Muscle layer of duodenum (tissue), 2 donors: ENCODE data around the gene SH3RF1.

Experiments
- H3K27ac ChIP-seq: one replicate; pipeline ENCODE4 v1.7.0; 2013; ENCODE audit warnings: mild to moderate bottlenecking, low read length
- H3K27me3 ChIP-seq: one replicate; pipeline ENCODE4 v1.7.0; 2013; ENCODE audit warnings: low read depth, mild to moderate bottlenecking, control low read depth, low read length
- H3K36me3 ChIP-seq, 2 donors: one replicate each; pipeline ENCODE4 v1.7.0; 2013; ENCODE audit warnings: low read length in 2 of 2, control low read depth in 1 of 2, mild to moderate bottlenecking in 1 of 2; ENCODE audit not compliant: insufficient read depth in 2 of 2, control insufficient read depth in 1 of 2
- H3K4me1 ChIP-seq, 2 donors: one replicate each; pipeline ENCODE4 v1.7.0; 2013; ENCODE audit warnings: low read length in 2 of 2, mild to moderate bottlenecking in 2 of 2, control low read depth in 1 of 2, moderate library complexity in 1 of 2; ENCODE audit not compliant: insufficient read depth in 2 of 2, control insufficient read depth in 1 of 2
- H3K4me3 ChIP-seq, 2 donors: one replicate each; pipeline ENCODE4 v1.7.0; 2013; ENCODE audit warnings: low read length in 2 of 2, low read depth in 1 of 2, mild to moderate bottlenecking in 1 of 2
- H3K9me3 ChIP-seq, 2 donors: one replicate each; pipeline ENCODE4 v1.7.0; 2013; ENCODE audit warnings: low read length in 2 of 2, control low read depth in 1 of 2, mild to moderate bottlenecking in 1 of 2; ENCODE audit not compliant: control insufficient read depth in 1 of 2
- donor health status: healthy.

The SH3RF1 gene

DNA sequence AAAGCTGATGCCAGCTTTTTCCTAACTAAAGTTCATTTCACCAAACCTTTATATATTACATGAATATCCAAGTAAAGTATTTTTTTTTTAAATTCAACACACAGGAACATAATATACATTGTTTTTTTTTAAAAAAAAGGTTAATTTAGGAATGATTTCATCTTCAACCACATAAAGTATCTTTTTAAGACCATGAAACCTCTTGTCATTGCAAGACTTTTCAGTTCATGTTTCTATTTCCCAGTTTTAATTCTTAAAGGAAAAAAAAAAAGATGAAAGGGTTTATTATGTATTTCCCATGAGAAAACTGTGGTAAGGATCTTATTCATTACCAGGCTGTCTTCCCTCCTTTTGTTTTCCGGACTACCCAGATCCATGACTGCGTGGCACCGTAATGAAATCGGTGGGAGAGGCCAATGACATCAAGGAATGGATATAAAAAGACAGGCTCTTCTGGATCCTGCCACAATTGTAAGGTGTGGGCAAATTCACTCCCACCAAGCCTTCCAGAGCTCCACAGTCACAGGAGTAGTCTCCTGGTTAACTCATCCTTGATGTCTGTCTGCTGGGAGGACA is 176.0 kb downstream of the SH3RF1 start:
- peaks cover 0 to 1% of the 10 kb centered on the region in 2 donors for H3K4me1 ChIP-seq
- H3K36me3 ChIP-seq = peaks cover 9% of the 10 kb centered on the region in 2 donors
- H3K27me3 ChIP-seq = no peaks in the 10 kb centered on the region
- H3K9me3 ChIP-seq = no peaks in the 10 kb centered on the region
- H3K27ac ChIP-seq = no peak overlapping the region
- no peak overlapping the region for H3K4me3 ChIP-seq

DNA sequence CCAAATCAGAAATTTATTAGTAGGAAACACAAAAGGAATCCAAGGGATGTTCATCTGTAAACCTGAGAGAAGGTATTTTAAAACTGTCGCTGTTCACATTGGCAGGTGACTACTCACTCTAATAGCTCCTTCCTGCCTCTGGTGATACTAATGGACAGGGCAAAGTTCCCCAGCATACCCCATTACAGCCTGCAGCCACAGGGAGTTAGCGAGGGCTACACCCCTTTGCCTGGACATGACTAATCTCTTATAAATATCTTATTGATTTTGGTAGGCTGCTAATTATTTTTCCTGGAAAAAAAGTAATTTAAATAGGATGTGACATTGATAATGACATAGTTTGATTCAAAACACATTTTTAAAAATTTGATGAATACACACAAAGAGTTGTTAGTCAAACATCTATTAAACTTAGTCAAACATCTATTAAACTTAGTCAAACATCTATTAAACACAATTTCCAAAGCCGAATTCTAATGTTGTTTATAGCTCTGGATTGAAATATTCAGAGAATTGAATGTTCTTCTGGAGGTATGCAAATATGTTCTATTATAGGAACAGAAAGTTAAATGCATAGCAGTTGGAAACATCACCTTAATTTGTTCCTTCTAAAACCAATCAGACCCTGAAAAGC is 177.8 kb downstream of the SH3RF1 start:
- Histone ChIP-seq H3K36me3 (peaks cover 9% of the 10 kb centered on the region in 2 donors), H3K27ac (no peak overlapping the region), H3K4me3 (no peak overlapping the region), H3K4me1 (no peaks in the 10 kb centered on the region), H3K27me3 (no peaks in the 10 kb centered on the region), H3K9me3 (no peaks in the 10 kb centered on the region)

DNA sequence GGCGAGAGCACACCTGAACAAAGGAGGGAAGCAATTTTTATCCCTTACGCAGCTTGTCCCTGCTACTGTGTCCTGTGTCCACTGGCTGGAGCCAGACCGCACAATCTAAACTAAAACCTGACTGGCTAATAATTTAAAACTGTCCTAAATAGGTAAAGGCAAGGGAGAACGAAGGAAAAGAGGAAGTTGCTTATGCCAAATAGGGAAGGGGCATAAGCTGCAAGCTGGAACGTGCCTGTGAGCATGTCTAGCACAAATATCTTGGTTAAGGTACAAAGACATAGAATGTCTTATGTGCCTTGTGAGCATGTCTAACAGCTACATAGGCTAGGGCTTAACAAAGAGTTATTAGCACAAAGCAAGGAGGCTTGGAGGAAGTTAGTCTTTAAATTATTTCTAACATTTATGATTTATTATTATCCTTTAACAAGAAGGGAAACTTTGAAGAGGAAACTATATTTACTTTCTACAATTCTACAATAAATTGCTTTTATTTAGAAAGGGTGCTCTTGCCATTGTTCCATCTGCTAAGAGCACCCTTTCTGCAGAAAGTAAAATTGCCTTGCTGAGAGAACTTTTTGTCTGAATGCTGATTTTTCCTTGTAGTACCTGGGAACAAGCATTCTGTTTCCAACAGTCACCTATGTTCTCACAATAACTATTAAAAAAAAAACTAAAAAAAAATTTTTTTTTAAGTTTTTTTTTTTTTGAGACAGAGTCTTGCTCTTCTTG is 180.1 kb downstream of the SH3RF1 start:
- no peaks in the 10 kb centered on the region for H3K4me1 ChIP-seq
- H3K27me3 ChIP-seq = no peaks in the 10 kb centered on the region
- H3K36me3 ChIP-seq = peaks cover 0 to 9% of the 10 kb centered on the region in 2 donors
- no peaks in the 10 kb centered on the region for H3K9me3 ChIP-seq
- H3K4me3 ChIP-seq = no peak overlapping the region
- H3K27ac ChIP-seq = no peak overlapping the region

DNA sequence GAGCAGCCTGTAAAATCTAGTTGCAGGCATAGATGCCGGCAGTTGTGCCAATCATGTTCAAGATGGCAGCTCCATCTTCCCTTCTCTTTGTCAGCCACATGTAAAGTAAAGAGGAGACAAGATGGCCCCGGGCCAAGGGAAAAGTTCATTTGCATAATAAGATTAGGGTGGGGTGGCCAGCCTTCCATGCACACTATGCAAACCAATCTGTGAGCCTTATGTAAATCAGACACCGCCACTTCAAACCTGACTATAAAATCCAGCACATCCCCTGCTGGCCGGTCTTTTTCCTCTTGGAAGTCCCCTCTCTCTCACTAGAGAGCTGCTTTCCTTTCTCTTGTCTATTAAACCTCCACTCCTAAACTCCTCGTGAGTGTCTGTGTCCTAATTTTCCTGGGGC is 181.8 kb downstream of the SH3RF1 start:
- no peaks in the 10 kb centered on the region for H3K4me1 ChIP-seq
- peaks cover 0 to 2% of the 10 kb centered on the region in 2 donors for H3K36me3 ChIP-seq

DNA sequence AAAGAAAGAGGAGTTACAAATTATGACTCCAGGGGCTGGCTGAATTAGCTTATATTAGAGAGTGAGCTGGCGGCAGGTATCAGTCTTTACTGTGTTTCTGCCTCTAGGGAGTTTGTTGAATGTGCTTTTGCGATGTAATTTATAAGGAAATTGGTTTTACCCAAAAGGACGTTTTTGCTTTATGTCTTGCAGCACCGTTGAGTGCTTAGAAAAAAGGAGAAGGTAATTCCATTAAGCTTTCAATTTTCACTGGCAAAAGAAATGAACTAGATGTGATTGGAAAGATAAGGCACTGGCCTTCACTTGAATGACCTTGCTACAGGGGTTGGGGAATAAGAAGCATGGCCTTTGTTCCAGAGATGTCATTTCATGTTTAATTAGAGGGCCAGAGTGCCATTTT is 185.8 kb downstream of the SH3RF1 start:
- H3K9me3 ChIP-seq = no peaks in the 10 kb centered on the region

More for the DNA sequence above, 181.8 kb downstream of the SH3RF1 start:
- H3K9me3 ChIP-seq = no peaks in the 10 kb centered on the region
- no peak overlapping the region for H3K4me3 ChIP-seq
- H3K27ac ChIP-seq = no peak overlapping the region
- H3K27me3 ChIP-seq = no peaks in the 10 kb centered on the region

DNA sequence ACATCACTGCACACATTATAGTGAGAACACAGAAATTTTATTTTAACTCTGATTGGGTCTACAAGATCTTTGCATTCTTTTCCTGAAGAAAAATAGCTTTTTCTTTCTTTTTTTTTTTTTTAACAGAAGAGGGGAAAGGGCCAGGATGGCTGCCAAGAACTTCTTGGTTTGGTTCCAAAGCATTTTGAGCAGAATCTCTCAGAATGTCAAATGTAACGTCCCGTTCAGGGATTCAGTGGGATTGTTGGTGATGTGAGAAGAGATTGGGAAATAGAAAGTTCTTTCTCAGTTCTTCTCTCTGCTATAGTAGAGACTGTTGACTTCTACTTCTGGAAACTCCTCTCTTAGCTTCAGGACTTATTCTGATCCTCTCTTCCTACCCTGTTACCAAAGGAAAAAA is 189.8 kb downstream of the SH3RF1 start:
- Histone ChIP-seq H3K27me3 (no peaks in the 10 kb centered on the region), H3K36me3 (no peaks in the 10 kb centered on the region), H3K4me1 (peaks cover 0 to 18% of the 10 kb centered on the region in 2 donors), H3K9me3 (no peaks in the 10 kb centered on the region), H3K4me3 (no peak overlapping the region), H3K27ac (peak overlapping the region; percentile 46)

More for the DNA sequence above, 185.8 kb downstream of the SH3RF1 start:
- H3K27me3 ChIP-seq = no peaks in the 10 kb centered on the region
- H3K27ac ChIP-seq = no peak overlapping the region
- H3K4me3 ChIP-seq = no peak overlapping the region
- H3K36me3 ChIP-seq = no peaks in the 10 kb centered on the region
- H3K4me1 ChIP-seq = peaks cover 0 to 16% of the 10 kb centered on the region in 2 donors

DNA sequence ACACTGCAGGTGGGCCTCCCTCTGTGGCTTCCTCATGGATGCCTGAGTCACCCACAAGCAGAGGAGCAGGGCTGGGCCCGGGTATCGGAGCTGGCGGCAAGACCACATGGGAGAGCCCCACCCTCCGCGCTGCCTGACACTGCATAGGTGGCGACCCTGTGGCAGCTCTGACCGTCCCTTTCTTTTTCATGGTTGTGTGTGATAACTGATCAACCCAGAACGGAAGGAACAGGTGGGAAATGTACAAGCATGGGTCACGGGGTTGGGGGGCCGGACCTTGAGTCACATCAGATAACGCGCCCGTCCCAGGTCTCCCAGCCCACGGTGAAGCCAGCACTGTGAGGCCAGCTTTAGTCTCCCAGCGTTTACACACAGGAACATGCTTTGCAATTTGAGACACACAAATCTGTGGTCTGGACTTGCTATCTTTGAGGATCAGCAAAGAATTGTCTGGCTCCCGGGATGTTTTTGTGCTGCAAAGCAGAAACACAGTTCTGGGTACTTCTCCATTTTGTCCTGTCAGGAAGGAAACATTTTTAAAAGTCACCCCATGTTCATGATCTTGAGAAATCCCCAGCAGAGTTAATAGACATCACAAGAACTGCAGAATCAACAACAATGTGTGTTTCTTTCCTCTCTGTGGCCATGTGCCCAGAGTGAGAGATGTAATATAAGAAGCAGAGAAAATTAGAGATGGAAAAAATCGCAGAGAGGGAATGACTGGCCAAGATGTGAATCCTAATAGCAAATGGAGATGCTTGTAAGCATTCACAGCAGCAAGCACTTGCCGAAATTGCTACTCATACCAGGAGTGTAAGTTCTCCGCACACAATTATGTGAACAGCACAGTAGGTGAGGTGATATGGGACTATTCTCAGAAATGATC is 190.6 kb downstream of the SH3RF1 start:
- H3K27ac ChIP-seq = peak overlapping the region; percentile 46
- no peaks in the 10 kb centered on the region for H3K9me3 ChIP-seq
- peak overlapping the region; percentile 0 to 42 for H3K4me3 ChIP-seq
- H3K4me1 ChIP-seq = peaks cover 0 to 18% of the 10 kb centered on the region in 2 donors
- no peaks in the 10 kb centered on the region for H3K27me3 ChIP-seq
- H3K36me3 ChIP-seq = no peaks in the 10 kb centered on the region

DNA sequence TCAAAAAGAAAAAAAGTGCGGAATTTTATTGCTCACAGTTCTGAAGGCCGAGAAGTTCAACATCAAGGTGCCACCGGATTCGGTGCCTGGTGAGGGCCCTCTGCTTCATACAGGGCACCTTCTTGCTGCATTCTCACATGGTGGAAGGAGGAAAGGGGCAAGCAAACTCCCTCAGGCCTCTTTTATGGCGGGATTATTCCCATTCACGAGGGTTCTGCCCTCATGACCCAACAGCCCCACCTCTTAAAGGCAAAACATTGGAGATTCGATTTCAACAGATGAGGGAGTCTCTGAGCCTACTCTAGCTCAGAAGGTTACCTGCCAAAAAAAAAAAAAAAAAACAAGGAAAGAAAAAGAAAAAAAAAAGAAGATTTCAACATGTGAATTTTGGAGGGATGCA is 196.6 kb downstream of the SH3RF1 start:
- no peaks in the 10 kb centered on the region for H3K9me3 ChIP-seq
- H3K4me3 ChIP-seq = no peak overlapping the region
- no peak overlapping the region for H3K27ac ChIP-seq
- H3K4me1 ChIP-seq = no peaks in the 10 kb centered on the region
- H3K36me3 ChIP-seq = no peaks in the 10 kb centered on the region
- H3K27me3 ChIP-seq = no peaks in the 10 kb centered on the region

DNA sequence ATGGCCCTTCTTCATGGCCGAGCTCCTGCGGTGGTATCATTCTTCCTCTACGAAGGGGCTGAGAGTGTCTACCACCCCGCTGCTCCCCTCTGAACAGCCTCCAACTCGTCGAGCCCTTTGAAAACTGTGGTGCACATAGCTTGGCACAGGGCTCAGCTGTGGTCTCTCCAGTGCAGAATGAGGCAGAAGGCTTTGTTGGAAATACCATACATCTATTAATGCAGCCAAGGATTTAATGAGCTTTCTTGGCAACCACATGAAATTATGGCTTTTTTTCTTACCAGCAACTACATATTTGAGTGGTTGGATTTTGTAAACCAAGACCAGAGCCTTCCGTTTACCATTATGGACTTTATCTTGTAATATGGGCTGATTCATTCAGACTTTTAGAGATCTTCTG is 199.0 kb downstream of the SH3RF1 start:
- H3K4me1 ChIP-seq = no peaks in the 10 kb centered on the region
- H3K4me3 ChIP-seq = no peak overlapping the region
- no peaks in the 10 kb centered on the region for H3K9me3 ChIP-seq
- H3K27me3 ChIP-seq = no peaks in the 10 kb centered on the region
- H3K27ac ChIP-seq = no peak overlapping the region
- H3K36me3 ChIP-seq = no peaks in the 10 kb centered on the region

DNA sequence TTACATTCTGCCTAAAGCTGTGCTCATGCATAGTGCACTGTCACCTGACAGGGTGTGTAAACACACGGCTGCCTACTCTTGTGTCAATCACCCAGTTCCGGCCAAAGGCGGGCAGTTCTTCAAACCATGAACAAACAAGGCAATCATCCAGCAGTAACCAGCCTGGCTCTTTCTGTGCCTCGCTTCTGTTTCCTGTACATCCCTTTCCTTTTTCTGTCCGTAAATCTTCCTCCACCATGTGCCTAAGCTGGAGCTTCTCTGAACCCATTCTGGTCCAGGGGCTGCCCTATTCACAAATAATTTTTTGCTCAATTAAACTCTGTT is 199.9 kb downstream of the SH3RF1 start:
- no peak overlapping the region for H3K4me3 ChIP-seq
- H3K27ac ChIP-seq = no peak overlapping the region

More for the DNA sequence above, 199.9 kb downstream of the SH3RF1 start:
- H3K36me3 ChIP-seq = no peaks in the 10 kb centered on the region
- H3K9me3 ChIP-seq = no peaks in the 10 kb centered on the region
- H3K27me3 ChIP-seq = no peaks in the 10 kb centered on the region
- no peaks in the 10 kb centered on the region for H3K4me1 ChIP-seq
